Measurements from ENCODE around the gene EXOSC7. TPM values are rescaled to one million over a fixed set of nuclear protein-coding genes. Genes with fewer than 3 reads are reported as not detected.
A peak's percentile ranks its signal among the peaks of the same experiment; 100 is the strongest.

Gene EXOSC7
- total RNA-seq, 3 donors from 2014 or later: 23.2 to 26.2 (median 24.4) TPM

GRCh38 chr3:45024542-45025255 lies 48.7 kb downstream of the EXOSC7 start:
- DNase-seq: no peak
- ATAC-seq: no peak
- Histone ChIP-seq H3K36me3 (ENCODE audit: low read depth) (no peaks in the 10 kb centered on the region), H3K9me3 (no peaks in the 10 kb centered on the region), H3K4me3 (no peak overlapping the region), H3K4me1 (ENCODE audit: low read depth) (no peaks in the 10 kb centered on the region)
- TF ChIP-seq CTCF (IDR thresholded peaks at IDR 0.05): no peak
- intact Hi-C loops (cut with DNase I, micrococcal nuclease): no loop called here

DNA sequence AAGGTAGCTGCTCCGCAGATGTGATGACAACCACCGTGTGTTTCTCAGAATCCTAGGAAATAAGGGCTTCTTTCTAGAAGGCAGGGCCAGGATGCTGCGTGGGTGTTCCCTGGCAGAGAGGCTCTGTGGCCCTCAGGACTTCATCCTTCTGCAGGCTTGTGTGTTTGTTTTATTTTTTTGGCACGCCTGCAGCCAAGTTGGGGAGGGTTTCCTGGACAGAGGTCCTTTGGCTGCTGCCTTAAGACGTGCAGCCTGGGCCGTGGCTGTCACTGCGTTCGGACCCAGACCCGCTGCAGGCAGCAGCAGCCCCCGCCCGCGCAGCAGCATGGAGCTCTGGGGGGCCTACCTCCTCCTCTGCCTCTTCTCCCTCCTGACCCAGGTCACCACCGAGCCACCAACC lies 50.0 kb downstream of the EXOSC7 start, which contains the start of gene CLEC3B:
TSS of gene CLEC3B (plus strand) at position 266 of the 400 bp plus-strand sequence. CDS start at position 326, 60 bp downstream.
- TF ChIP-seq CTCF (IDR thresholded peaks at IDR 0.05): no peak
- Histone ChIP-seq H3K9me3 (no peaks in the 10 kb centered on the region), H3K36me3 (ENCODE audit: low read depth) (no peaks in the 10 kb centered on the region), H3K4me3 (no peak within 1 kb of the TSS), H3K4me1 (ENCODE audit: low read depth) (no peaks in the 10 kb centered on the region)
- DNase-seq (peak; percentile 35 to 59 (median 42)), ATAC-seq (peak; percentile 40)
- intact Hi-C loops (cut with DNase I, micrococcal nuclease): no loop called here

DNA sequence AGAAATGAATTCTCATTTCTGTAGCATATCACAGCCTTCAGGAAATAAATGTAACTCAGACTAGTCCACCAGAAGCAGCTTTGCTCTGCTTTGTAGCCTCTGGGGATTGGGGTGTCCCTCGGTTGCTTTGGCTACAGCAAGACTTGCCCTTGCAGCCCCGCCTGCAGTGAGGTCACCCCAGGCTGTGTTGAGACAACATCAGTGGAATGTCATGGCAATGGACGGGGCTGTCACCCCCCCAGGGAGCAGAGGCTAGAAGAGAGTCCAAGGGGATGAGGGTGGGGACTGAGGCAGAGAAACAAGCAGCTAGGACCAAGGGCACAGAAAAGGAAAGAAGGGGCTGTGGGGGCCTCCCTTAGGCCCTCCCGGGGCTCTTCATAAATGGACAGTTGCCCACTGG lies 50.9 kb downstream of the EXOSC7 start:
- no peaks in the 10 kb centered on the region for H3K4me1 ChIP-seq (ENCODE audit: low read depth)
- intact Hi-C loops (cut with DNase I, micrococcal nuclease): no loop called here
- no peak for TF ChIP-seq CTCF (IDR thresholded peaks at IDR 0.05)
- ATAC-seq: peak; percentile 37
- no peaks in the 10 kb centered on the region for H3K36me3 ChIP-seq (ENCODE audit: low read depth)
- H3K4me3 ChIP-seq: no peak overlapping the region
- H3K9me3 ChIP-seq: no peaks in the 10 kb centered on the region
- peak; percentile 35 to 80 (median 45) for DNase-seq

DNA sequence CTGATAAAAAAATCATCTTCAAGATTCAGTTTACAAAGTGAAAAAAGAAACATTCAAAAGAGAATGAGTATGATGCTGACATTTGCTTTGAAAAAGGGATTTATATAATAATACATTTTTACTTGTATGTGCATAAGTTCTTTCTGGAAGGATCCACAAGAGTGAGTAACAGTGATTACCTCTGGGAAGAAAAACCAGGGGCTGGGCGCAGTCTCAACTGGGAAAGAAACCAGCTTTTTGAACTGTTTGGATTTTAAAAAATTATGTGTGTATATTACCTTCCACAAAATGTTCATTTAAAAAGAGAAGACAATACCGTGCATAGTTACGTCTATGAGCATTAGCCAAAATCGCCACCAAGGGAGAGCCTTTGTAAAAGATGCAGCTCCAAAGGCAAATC lies 51.4 kb downstream of the EXOSC7 start:
- Histone ChIP-seq H3K4me1 (ENCODE audit: low read depth) (no peaks in the 10 kb centered on the region), H3K4me3 (no peak overlapping the region), H3K36me3 (ENCODE audit: low read depth) (no peaks in the 10 kb centered on the region), H3K9me3 (no peaks in the 10 kb centered on the region)
- DNase-seq: no peak
- intact Hi-C loops (cut with DNase I, micrococcal nuclease): no loop called here
- no peak for ATAC-seq
- TF ChIP-seq CTCF (IDR thresholded peaks at IDR 0.05): no peak

DNA sequence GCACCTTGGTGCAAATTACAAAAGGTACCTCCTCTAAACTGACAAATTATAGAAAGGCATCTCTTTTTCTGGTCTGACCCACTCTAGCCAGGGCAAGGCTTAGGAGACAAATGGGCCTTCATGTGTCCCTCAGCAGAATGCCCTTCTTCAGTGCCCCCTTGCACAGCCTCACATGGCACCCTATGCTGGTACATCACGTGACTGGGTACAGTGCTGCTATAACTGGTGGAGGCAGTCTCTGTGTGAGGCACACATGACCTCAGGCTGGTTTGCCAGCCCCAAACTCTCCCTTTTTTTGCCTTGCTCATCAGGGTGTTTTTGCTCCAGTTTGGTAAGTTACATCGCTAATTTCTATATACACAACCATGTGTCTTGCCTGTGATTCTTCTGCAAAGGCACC lies 53.2 kb downstream of the EXOSC7 start:
- ATAC-seq (no peak), DNase-seq (no peak)
- H3K36me3 ChIP-seq (ENCODE audit: low read depth): no peaks in the 10 kb centered on the region
- intact Hi-C loops (cut with DNase I, micrococcal nuclease): no loop called here
- no peaks in the 10 kb centered on the region for H3K9me3 ChIP-seq
- H3K4me1 ChIP-seq (ENCODE audit: low read depth): peaks cover 2% of the 10 kb centered on the region
- no peak for TF ChIP-seq CTCF (IDR thresholded peaks at IDR 0.05)
- H3K4me3 ChIP-seq: no peak overlapping the region
